Stimulated activated CD4-positive, alpha-beta T cell treated with anti-CD3 and anti-CD28 coated beads, Interleukin-1b, Interleukin-23, amount 100 ng/mL, for 4 hours (primary cell): ENCODE measurements around the gene SLC13A5.
"Not testable (repeated sequence)": the region's sequence is repeated elsewhere in the genome, so short reads cannot be mapped to it uniquely, and the experiment has no call there.

ENCODE experiments used
- DNase-seq, 2 donors: peaks; one replicate each; pipeline ENCODE4 v3.0.0-alpha.2; 2020; ENCODE audit warnings: low read depth in 2 of 2

Gene SLC13A5

GRCh38 chr17:6663200-6663599 lies 50.0 kb downstream of the SLC13A5 start:
- DNase-seq, result not testable (repeated sequence)

DNA sequence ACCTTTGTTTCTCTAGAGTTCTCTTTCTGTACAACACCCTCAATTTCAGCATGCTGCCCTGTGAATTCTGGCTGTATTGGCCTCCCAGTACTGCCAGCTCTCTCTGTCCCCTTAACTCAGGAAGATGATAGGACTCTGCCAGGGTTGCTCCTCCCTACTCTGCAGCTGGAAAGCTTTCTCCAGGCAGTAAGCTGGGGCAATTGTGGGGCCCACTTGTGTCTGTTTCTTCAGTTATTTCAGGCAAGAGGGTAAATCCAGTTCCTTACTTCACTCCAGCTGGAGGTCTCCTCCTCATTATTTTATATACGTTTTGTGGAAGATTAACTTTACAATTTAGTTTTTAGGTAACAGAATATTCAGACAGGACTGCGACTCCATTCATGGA lies 51.7 kb downstream of the SLC13A5 start:
- DNase-seq, result no peak

- no peak for DNase-seq
Measured at GRCh38 chr17:6660805-6661463, 52.2 kb downstream of the SLC13A5 start.

GRCh38 chr17:6660101-6660500 lies 53.1 kb downstream of the SLC13A5 start:
- DNase-seq, result no peak

DNA sequence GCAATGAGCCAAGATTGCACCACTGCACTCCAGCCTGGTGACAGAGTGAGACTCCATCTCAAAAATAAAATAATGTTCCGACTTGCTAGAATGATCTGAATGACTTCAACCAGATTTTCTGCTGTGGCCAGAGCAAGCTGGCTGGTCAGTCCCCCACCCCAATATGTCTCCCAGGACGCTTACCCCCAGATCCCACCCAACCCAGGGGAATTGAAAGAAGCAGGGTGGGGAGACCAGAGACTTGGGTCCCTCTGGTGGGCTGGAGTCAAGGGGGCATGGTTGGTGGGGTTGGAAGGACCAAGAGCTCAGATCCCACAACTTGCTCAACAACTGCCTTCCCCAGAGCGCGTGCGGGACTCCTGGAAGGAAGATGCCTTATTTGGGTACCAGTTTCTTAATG lies 54.8 kb downstream of the SLC13A5 start:
- DNase-seq, result not testable (repeated sequence)

DNA sequence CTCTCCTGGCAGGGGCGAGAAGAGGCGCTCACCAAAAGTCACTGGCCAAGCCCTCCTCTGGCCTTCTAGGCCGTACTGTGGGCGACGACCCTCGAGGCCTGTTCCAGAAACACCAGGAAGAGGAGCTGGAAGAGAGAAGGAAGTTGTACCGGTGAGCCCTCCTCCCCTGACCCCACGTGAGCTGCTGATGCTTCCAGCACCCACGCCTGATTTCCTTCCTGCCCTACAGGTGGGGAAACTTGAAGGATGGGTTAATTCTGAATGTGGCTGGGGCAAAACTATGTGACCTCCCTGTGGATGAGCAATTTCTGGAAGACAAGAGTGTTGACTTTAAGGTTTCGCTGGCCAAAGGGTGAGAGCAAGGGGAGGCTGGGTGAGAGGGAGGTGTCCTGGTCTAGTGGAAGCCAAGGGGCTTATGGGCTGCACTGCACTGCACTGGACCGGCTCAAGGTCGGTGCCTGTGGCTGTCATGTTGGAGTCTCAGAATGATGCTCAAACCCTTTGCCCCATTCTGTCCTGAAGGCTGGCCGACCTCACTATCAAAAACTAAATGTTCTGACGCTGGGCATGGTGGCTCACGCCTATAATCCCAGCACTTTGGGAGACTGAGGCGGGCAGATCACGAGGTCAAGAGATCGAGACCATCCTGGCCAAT lies 55.4 kb downstream of the SLC13A5 start:
- DNase-seq, result no peak

DNA sequence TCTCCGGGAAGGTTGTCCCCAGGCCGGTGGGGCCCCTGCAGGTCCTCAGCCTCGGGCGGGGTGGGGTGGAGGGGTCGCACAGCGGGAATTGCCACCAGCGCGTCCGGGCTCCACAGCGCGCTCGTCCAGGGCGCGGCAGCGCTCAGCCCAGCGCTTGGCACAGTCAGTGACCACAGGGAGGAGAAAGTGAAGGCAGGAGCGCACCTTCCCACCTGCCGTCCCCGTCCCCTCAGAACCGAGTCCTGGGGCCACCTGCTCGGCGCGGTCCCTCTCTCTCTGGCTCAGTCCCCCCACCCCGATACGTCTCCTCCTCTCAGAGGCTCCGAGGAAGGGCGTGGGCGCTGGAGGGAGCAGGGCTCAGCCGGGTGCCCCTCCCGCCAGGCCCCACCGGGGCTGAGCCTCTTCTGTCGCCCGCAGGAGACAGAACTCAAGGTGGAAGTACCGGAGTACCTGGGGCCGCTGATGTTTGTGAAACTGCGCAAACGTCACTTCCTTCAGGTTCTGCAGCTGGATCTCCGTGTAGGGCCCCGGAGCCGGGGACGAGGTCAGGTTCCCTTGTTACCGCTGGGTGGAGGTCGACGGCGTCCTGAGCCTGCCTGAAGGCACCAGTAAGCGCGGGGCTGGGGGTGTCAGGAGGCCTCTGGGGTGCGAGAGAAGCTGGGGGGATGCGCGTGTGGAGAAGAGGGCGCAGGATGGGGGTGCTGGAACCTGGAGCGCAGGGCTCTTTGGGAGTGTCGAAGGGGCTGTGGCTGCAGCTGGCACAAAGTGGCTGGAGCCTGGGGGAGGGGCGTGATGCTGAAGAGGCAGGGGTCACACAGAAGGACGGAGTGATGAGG lies 56.2 kb downstream of the SLC13A5 start:
- DNase-seq, result peak; percentile 42 to 54

- DNase-seq, result not testable (repeated sequence)
Measured at GRCh38 chr17:6655732-6656361, 57.3 kb downstream of the SLC13A5 start.

GRCh38 chr17:6654841-6655731 lies 58.1 kb downstream of the SLC13A5 start:
- no peak for DNase-seq

DNA sequence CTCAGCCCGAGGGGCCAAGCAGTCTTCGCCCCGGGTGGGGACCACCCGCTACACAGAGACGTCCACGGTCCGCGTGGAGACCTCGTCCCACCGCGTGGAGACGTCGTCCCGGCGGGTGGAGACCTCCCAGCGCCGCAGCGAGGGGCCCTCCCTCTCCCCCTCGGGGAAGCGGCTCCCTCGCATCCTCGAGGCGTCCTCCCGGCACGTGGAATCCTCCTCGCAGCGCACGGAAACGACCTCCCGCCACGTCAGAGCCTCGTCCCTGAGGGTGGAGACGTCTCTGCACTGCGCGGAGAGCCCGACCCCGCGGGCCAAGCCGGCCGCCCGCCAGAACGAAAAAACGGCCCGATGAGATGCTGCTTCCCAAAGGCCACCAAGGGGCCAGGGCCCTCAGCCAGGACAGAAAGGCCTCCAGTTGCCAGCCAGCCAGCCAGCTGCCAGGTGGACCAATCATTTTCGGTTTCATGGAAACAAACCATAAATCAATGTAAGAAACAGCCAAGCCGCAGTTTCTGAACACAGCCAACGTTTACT lies 61.2 kb downstream of the SLC13A5 start:
- no peak for DNase-seq

DNA sequence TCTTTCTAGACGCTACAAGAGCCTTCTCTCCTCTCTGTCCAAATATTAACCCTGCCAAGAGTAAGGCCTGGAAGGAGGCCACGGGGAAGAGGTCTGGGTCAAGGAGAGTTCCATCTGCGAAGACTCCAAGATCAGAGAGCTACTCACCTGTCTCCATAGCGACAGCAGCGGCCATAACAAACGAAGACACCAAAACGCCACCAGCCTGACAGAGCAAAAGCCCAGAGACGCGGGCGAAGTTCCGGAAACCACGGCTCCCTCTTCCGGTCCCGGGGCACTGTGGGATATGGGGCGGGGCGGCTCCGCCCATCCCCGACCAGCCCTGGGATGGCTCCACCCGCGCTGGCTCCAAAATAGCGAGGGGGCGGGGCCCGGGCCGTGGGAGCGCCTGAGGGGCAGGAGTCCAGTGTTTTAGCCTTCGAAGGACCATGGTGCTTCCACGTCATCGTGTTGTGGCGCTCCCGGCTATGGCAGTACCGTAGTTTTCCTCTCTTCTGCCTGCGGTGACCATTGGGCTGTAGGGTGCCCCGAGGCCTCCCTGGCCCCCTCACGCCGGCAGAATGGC lies 61.7 kb downstream of the SLC13A5 start, which contains the start of the genes C17orf100 and MED31:
C17orf100 (plus strand) TSS at position 409 of the 565 bp plus-strand sequence; CDS start at position 561, 152 bp downstream.
MED31 (minus strand) TSS at position 252 of the 565 bp plus-strand sequence; CDS start at position 175, 77 bp downstream.
- peak; percentile 88 to 93 for DNase-seq

GRCh38 chr17:6648181-6648580 lies 65.0 kb downstream of the SLC13A5 start:
- DNase-seq, result no peak

DNA sequence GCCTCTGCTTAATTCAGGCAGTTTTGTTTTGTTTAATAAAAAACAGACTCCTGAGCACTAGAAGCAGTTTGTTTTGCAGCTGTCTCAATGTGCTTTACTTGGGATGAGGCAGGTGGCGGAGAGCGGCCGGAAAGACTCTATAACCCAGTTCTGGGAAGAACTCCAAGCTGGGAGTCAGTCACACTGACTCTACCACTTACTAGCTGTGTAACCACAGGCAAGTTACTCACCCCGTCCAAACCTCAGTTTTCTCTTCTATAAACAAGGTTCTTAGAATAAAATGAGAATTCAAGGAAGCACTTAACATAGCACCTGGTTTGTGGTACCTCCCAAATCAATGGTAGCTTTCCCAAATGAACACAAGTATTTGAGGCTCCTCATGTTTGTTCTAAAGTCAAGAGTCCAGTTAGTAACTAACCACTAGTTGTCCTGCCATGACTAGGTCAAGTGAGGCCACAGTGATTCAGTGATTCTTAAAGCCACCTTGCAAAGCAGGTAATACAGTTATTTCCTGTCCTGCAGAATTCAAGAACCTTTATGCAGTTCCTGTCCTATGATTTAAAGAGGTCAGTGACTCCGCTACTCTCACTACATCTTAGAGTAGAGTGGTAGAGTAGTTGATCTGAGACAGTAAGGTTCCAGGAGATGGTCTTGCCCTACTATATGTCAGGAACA lies 69.6 kb downstream of the SLC13A5 start:
- DNase-seq, result no peak

- DNase-seq, result no peak
Measured at GRCh38 chr17:6642592-6642991, 70.6 kb downstream of the SLC13A5 start.

GRCh38 chr17:6641247-6641863 lies 71.8 kb downstream of the SLC13A5 start:
- no peak for DNase-seq

DNA sequence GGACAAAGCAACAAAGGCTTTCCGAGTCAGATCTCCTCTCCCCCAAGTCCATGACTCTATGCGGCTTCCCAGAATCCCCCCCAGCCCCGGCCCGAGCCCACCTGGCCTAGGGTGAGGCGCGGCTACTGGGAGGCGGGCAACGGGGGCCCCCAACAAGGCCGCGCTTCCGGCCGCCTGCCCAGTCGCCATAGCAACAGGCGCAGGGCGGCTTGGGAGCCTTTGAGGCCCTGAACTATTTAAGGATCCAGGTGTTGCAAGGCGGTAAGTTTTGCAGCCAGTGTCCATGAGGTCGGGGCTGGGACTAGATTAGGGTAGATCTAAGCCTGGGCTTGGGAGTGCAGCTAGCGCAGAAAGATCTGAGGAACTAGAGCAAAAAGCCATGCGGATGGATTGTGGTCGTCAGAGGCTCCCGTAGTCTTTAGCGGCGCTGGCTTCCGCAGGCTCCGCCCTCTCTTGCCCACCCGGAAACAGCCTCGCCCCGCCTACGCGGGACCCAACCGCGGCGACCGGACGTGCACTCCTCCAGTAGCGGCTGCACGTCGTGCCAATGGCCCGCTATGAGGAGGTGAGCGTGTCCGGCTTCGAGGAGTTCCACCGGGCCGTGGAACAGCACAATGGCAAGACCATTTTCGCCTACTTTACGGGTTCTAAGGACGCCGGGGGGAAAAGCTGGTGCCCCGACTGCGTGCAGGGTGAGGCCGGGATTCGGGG lies 72.5 kb downstream of the SLC13A5 start, which contains the start of the genes KIAA0753 and TXNDC17:
KIAA0753 (minus strand) TSS at position 176 of the 711 bp plus-strand sequence. CDS start 5,608 bp downstream, outside the sequence.
TXNDC17 (plus strand) TSS at position 525 of the 711 bp plus-strand sequence; CDS start at position 548, 23 bp downstream.
- DNase-seq, result peak; percentile 80 to 90

- no peak for DNase-seq
Measured at GRCh38 chr17:6639586-6640535, 73.3 kb downstream of the SLC13A5 start.
